Nephron (organoid): ENCODE measurements around the gene L3MBTL3.
A peak's percentile ranks its signal among the peaks of the same experiment; 100 is the strongest.

Experiments used
- H3K27ac Mint-ChIP-seq, 3 experiments: 2 replicates each; pipeline ENCODE4 v1.8.0; 2020; ENCODE audit warnings: mixed read lengths in 3 of 3, mild to moderate bottlenecking in 2 of 3, moderate library complexity in 1 of 3
- H3K27me3 Mint-ChIP-seq: 2 replicates; pipeline ENCODE4 v1.8.0; 2021; ENCODE audit warnings: low read depth, mild to moderate bottlenecking, moderate library complexity, mixed read lengths
- H3K36me3 Mint-ChIP-seq: 2 replicates; pipeline ENCODE4 v1.8.0; 2020; ENCODE audit warnings: low read depth, mixed read lengths
- H3K4me1 Mint-ChIP-seq: 2 replicates; pipeline ENCODE4 v1.8.0; 2020; ENCODE audit warnings: mixed read lengths
- H3K4me3 Mint-ChIP-seq, 3 experiments: 2 replicates each; pipeline ENCODE4 v1.8.0; 2020; ENCODE audit warnings: mild to moderate bottlenecking in 3 of 3, mixed read lengths in 3 of 3, moderate library complexity in 2 of 3
- H3K9me3 Mint-ChIP-seq: 2 replicates; pipeline ENCODE4 v1.8.0; 2020; ENCODE audit warnings: mixed read lengths
- CTCF ChIP-seq, 3 experiments: fragments of 200-600 bp; sonication (generic); IDR thresholded peaks; one replicate each; pipeline ENCODE4 v1.5.0; 2021; ENCODE audit warnings: antibody characterized with exemption in 3 of 3; ENCODE audit not compliant: unreplicated experiment in 3 of 3

L3MBTL3 gene

GRCh38 chr6:130029163-130029562, 10.8 kb downstream of the L3MBTL3 start:
- no peak for TF ChIP-seq CTCF (IDR thresholded peaks at IDR 0.05; ENCODE audit: unreplicated experiment in 3 of 3)

GRCh38 chr6:130032758-130033340, 14.5 kb downstream of the L3MBTL3 start:
- peaks cover 13% of the 10 kb centered on the region for H3K36me3 Mint-ChIP-seq
- no peak for TF ChIP-seq CTCF (IDR thresholded peaks at IDR 0.05; ENCODE audit: unreplicated experiment in 3 of 3)
- no peak overlapping the region for H3K4me3 Mint-ChIP-seq
- no peak overlapping the region for H3K27ac Mint-ChIP-seq
- no peaks in the 10 kb centered on the region for H3K27me3 Mint-ChIP-seq
- no peaks in the 10 kb centered on the region for H3K4me1 Mint-ChIP-seq
- no peaks in the 10 kb centered on the region for H3K9me3 Mint-ChIP-seq

More at GRCh38 chr6:130029163-130029562, 10.8 kb downstream of the L3MBTL3 start:
- no peaks in the 10 kb centered on the region for H3K27me3 Mint-ChIP-seq
- H3K4me3 Mint-ChIP-seq = no peak overlapping the region
- H3K36me3 Mint-ChIP-seq = peaks cover 32% of the 10 kb centered on the region
- no peaks in the 10 kb centered on the region for H3K9me3 Mint-ChIP-seq
- no peak overlapping the region for H3K27ac Mint-ChIP-seq
- H3K4me1 Mint-ChIP-seq = no peaks in the 10 kb centered on the region

GRCh38 chr6:130033949-130034348, 15.6 kb downstream of the L3MBTL3 start:
- no peaks in the 10 kb centered on the region for H3K4me1 Mint-ChIP-seq
- peak overlapping the region in 2 of 3 experiments; percentile 9 to 40 for H3K27ac Mint-ChIP-seq
- H3K36me3 Mint-ChIP-seq = peaks cover 13% of the 10 kb centered on the region
- H3K9me3 Mint-ChIP-seq = no peaks in the 10 kb centered on the region
- no peak overlapping the region for H3K4me3 Mint-ChIP-seq
- no peaks in the 10 kb centered on the region for H3K27me3 Mint-ChIP-seq
- no peak for TF ChIP-seq CTCF (IDR thresholded peaks at IDR 0.05; ENCODE audit: unreplicated experiment in 3 of 3)

- Mint-ChIP-seq H3K27me3 (no peaks in the 10 kb centered on the region), H3K36me3 (peaks cover 15% of the 10 kb centered on the region), H3K4me1 (no peaks in the 10 kb centered on the region), H3K4me3 (no peak overlapping the region), H3K27ac (peak overlapping the region in 1 of 3 experiments; percentile 9), H3K9me3 (no peaks in the 10 kb centered on the region)
- no peak for TF ChIP-seq CTCF (IDR thresholded peaks at IDR 0.05; ENCODE audit: unreplicated experiment in 3 of 3)
Observed at GRCh38 chr6:130034378-130035146, 16.2 kb downstream of the L3MBTL3 start.

GRCh38 chr6:130035211-130035610, 16.8 kb downstream of the L3MBTL3 start:
- no peaks in the 10 kb centered on the region for H3K9me3 Mint-ChIP-seq
- peaks cover 18% of the 10 kb centered on the region for H3K36me3 Mint-ChIP-seq
- no peak overlapping the region for H3K4me3 Mint-ChIP-seq
- no peak for TF ChIP-seq CTCF (IDR thresholded peaks at IDR 0.05; ENCODE audit: unreplicated experiment in 3 of 3)
- no peaks in the 10 kb centered on the region for H3K27me3 Mint-ChIP-seq
- H3K4me1 Mint-ChIP-seq = no peaks in the 10 kb centered on the region
- no peak overlapping the region for H3K27ac Mint-ChIP-seq
